ACHN (cell line): ENCODE data around the gene PLCH2.

ENCODE experiments used
- DNase-seq: peaks from one replicate; pipeline ENCODE4 v3.0.0-alpha.2; 2015
- in situ Hi-C: cut with HindIII; loops from 2 replicates; pipeline ENCODE4 v1.10.0; 2017; ENCODE audit warnings: low sequenced_read_pairs, low pct_ligation_motif_present, low pct_unique_long_range_greater_than_20kb

Gene PLCH2

GRCh38 chr1:2516124-2516523 lies 40.0 kb downstream of the PLCH2 start:
- no peak for DNase-seq
- in situ Hi-C loops, result loop anchor here (25.0 kb wide), 1 partner anchor 104 kb away; the partner anchor contains the start of gene PEX10

DNA sequence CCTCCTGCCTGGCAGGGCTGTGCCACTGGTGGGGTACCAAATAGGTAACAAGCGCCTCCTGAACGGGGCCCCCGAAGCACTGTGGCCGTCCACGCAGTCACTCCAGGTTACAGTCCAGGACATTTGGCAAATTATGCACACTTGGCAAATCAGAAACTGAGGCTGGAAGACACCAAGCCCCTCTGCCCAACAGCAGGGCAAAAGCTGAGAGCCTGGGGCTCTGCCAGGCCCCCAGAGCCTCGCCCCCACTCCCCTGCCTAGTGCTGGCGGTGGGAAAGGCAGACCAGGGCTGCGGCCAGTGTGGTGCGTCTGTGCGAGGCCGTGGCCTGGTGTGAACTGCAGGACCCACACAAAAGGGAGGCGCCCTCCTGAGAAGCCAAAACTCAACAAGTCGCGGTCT lies 40.9 kb downstream of the PLCH2 start:
- in situ Hi-C loops, result loop anchor here (25.0 kb wide), 1 partner anchor 105 kb away; the partner anchor contains the start of gene PEX10
- DNase-seq, result no peak

GRCh38 chr1:2517966-2518365 lies 41.9 kb downstream of the PLCH2 start:
- no peak for DNase-seq
- in situ Hi-C loops, result loop anchor here (25.0 kb wide), 1 partner anchor 106 kb away; the partner anchor contains the start of gene PEX10

- DNase-seq, result no peak
- in situ Hi-C loops, result loop anchor here (25.0 kb wide), 1 partner anchor 106 kb away; the partner anchor contains the start of gene PEX10
Observed at GRCh38 chr1:2518528-2518927, 42.4 kb downstream of the PLCH2 start.

GRCh38 chr1:2519029-2519685 lies 43.1 kb downstream of the PLCH2 start:
- in situ Hi-C loops, result loop anchor here (25.0 kb wide), 1 partner anchor 107 kb away; the partner anchor contains the start of gene PEX10
- no peak for DNase-seq

- no peak for DNase-seq
- in situ Hi-C loops, result loop anchor here (25.0 kb wide), 1 partner anchor 107 kb away; the partner anchor contains the start of gene PEX10
Observed at GRCh38 chr1:2519729-2520128, 43.6 kb downstream of the PLCH2 start.

DNA sequence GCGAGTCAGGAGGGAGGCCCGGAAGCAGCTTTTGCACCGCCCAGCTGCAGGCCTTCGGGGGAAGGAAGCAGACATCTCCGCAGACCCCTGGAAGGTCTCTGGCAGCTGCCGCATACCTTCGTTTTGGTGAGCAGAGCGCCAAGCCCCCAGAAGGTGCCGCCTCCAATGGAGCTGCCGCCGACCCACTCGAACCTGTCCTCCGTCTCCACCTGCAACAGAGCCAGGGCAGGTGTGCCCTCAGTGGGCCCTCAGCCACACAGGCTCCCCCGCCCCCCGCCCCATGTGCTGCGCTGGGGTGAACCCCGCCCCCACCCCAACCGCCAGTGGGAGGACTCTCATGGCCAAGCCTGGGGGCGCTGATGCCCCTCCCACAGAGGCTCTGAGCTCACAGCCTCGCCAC lies 44.1 kb downstream of the PLCH2 start:
- DNase-seq, result no peak

DNA sequence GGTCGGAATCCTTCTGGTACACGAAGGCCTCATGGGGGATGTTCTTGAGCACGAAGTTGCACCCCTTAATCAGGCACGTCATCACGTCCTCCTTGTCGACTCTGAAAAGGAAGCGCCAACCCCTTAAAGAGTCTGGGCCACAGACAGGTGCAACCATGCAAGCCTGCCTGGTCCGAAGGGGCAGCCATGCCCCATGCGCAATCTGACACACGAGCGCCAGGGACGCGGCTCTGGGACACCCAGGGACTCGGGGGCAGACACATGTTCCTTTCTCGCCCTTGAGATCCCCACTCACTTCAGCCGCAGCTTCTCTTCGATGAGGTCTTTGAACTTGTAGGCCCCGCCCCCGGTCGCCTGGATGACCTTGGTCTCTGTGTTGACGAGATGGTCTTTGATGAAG lies 44.7 kb downstream of the PLCH2 start:
- no peak for DNase-seq
- in situ Hi-C loops, result loop anchor here (25.0 kb wide), 1 partner anchor 109 kb away; the partner anchor contains the start of gene PEX10

More for the DNA sequence above, 44.1 kb downstream of the PLCH2 start:
- in situ Hi-C loops, result loop anchor here (25.0 kb wide), 1 partner anchor 108 kb away; the partner anchor contains the start of gene PEX10

DNA sequence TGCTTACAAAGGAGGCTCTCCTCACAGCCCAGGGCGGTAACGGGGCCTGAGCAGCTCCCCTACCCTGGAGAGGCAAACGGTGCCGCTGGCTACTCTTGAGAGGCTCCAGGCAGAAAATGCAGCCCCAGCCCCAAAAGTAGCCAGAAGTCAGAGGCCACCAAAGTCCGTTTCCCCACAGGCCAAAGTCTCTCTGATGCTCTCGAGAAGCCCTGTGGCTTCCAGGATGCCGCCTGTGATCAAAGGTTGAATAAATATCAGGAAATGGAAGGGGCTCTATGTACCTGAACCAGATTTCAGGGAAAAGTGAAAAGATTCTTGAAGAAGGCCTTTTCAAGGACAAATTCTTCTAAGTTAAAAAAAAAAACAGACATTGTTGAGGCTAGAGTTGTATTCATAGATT lies 46.1 kb downstream of the PLCH2 start:
- in situ Hi-C loops, result loop anchor here (25.0 kb wide), 1 partner anchor 110 kb away; the partner anchor contains the start of gene PEX10
- no peak for DNase-seq

GRCh38 chr1:2523191-2523890 lies 47.3 kb downstream of the PLCH2 start:
- in situ Hi-C loops, result loop anchor here (25.0 kb wide), 1 partner anchor 111 kb away; the partner anchor contains the start of gene PEX10
- no peak for DNase-seq

DNA sequence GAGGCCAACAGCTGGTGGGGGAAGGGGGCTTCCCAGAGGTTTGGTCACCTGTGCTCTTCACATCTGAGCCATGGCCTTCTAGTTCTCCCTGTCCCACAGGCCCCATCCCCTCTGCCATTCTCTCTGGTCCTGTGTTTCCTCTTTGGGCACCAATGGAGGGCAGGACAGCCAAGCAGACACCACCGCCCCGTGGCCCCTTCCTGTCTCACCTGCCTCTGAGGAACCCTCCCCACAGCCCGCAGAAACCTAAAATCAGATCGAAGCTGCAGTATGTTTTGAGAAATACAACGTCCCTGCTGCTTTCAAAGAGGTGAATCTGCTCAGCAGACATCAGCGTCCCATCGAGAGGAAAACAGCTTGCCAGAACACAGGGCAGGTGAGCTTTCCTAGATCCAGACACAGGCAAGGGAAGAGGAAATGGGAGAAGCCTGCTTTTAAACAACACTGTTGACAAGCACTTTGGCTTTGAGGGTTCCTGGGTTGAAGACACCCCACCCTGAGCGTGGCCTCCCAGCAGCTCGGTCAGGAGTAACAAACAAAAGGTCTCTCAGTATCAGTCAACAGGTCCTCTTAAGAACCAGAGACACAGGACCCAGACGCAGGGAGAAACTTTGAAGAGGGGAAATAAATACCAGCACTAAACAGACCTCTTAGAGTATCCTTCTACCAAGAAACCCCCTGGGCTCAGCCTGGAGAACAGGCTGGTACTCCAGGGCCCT lies 48.0 kb downstream of the PLCH2 start:
- DNase-seq, result no peak
- in situ Hi-C loops, result loop anchor here (25.0 kb wide), 1 partner anchor 112 kb away; the partner anchor contains the start of gene PEX10

DNA sequence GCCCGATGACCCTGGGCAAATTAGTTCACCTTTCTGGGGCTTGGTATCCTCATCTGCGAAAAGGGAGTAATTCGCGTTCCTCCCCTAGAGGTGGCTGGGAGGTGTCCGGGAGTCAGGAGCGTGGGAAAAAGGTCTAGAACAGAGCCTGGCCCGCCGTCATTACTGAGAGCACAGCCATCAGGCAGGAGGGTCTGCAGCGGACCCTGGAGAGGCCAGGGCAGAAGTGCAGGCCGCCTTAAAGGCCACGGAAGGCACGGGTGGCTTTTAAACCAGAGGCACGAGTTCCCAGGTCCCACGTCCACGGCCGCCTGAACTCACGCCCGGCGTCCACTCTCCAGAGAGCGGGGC lies 49.5 kb downstream of the PLCH2 start:
- in situ Hi-C loops, result no loop called here
- no peak for DNase-seq

DNA sequence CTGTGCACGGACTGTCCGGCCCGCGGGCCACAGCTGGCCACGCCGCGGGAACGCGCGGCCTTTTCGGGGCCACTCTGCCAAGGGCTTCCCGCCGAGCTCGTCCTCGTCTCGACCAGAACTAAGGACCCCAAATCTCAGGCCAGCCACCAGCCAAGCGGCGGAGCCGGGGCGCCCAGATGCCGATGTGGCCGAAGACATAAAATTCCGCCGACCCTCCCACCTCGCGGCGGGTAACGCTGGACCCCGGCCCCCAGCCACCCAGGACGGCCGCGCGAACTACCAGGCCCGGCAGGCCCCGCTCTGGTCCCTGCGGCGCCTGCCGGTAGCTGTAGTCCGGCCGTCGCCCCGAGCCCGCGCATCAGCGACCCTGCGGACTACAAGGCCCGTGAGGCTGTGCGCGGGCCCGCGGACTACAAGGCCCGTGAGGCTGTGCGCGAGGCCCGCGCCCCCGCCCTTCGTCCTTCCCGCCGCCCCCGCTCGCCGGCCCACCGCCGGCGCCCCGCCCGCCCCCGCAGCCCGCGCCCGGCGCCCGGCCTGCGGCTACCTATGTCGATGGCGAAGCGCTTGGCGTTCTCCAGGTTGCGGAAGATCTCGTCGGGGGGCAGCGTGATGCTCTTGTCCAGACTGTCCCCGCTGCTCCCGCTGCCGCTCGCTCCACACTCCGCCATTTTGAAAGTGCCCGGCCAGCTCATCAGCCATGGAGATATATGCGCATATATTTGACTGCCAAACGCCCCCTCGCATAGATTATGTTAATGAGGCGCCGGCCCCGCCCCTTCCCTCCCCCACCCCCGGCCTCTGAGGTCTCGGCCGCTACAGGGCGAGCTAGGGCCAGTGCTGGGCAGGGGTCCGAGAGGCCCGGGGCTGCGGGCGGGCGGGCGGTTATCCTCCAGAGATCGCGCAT lies 50.1 kb downstream of the PLCH2 start, which contains the start of gene PANK4:
Gene PANK4, minus strand, starts transcription at position 677 of the 904 bp plus-strand sequence. Its CDS starts 9 bp downstream, at position 668.
- DNase-seq, result peak; percentile 89
- in situ Hi-C loops, result no loop called here

GRCh38 chr1:2526824-2527555 lies 50.9 kb downstream of the PLCH2 start:
- in situ Hi-C loops, result no loop called here
- DNase-seq, result peak; percentile 15

DNA sequence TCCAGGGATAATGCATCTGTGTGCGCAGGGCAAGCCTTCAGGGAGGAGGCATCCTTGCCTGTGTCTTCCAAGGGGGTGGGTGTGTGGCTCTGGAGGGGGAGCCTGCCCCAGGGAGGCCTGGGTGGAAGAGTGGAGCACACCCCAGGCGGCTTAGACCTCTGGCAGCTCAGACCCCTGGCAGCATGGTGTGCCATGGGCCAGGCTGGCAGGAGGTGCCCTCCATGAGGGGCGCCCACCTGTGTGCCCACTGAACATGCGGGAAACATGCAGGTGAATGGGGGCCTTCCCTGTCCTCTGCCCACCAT lies 51.4 kb downstream of the PLCH2 start:
- DNase-seq, result no peak
- in situ Hi-C loops, result no loop called here

GRCh38 chr1:2528016-2528415 lies 51.9 kb downstream of the PLCH2 start:
- DNase-seq, result no peak
- in situ Hi-C loops, result no loop called here

DNA sequence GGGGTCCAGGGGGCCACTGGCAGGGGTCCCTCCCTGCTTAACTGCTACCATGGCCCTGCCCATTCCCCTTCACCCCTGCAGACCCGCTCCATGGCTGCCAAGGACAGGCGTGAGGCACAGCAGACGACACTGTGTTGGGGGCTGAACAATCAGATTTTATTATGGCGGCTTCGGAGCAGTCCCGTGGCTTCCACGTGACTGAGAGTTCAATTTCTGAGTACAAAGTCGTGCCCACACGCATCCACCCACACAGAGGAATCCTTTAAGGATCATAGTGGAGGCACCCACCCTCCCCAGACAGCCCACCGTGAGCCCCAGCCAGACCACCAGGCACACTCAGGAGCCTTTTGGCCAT lies 52.5 kb downstream of the PLCH2 start:
- in situ Hi-C loops, result no loop called here
- no peak for DNase-seq
